Activated T-helper 17 cell treated with anti-CD3 and anti-CD28 coated beads, Interleukin-2, amount 50 U/mL, for 72 hours (primary cell): ENCODE data around the gene MEX3A. TPM values are rescaled to one million over a fixed set of nuclear protein-coding genes. Genes with fewer than 3 reads are reported as not detected.
"Not testable (repeated sequence)": the region's sequence is repeated elsewhere in the genome, so short reads cannot be mapped to it uniquely, and the experiment has no call there.

Experiments used
- ATAC-seq: fragments of 150-1000 bp; cut with Tn5 transposase; replicated peaks from 2 replicates; pipeline ENCODE4 v1.10.0; 2021; ENCODE audit warnings: mild to moderate bottlenecking, moderate library complexity
- H3K27ac Mint-ChIP-seq: one replicate; pipeline ENCODE4 v1.8.0; 2022; ENCODE audit warnings: mixed read lengths
- H3K27me3 Mint-ChIP-seq: one replicate; pipeline ENCODE4 v1.8.0; 2022; ENCODE audit warnings: mixed read lengths
- H3K36me3 Mint-ChIP-seq: one replicate; pipeline ENCODE4 v1.8.0; 2022; ENCODE audit warnings: low read depth, mild to moderate bottlenecking, mixed read lengths
- H3K4me1 Mint-ChIP-seq: one replicate; pipeline ENCODE4 v1.8.0; 2022; ENCODE audit warnings: mixed read lengths
- H3K4me3 Mint-ChIP-seq: one replicate; pipeline ENCODE4 v1.8.0; 2022; ENCODE audit warnings: mild to moderate bottlenecking, mixed read lengths
- H3K9me3 Mint-ChIP-seq: one replicate; pipeline ENCODE4 v1.8.0; 2022; ENCODE audit warnings: mixed read lengths
- total RNA-seq, 2 donors: library from RNA; stranded (reverse); gene quantifications; one replicate each; pipeline ENCODE4 v1.2.3, GENCODE V29; 2022

MEX3A gene
- total RNA-seq, 2 donors from 2014 or later: 0.15 to 0.21 TPM

- Mint-ChIP-seq H3K27ac (peak overlapping the region; percentile 81), H3K9me3 (no peaks in the 10 kb centered on the region), H3K36me3 (peaks cover 92% of the 10 kb centered on the region), H3K4me3 (peak overlapping the region; percentile 91), H3K27me3 (no peaks in the 10 kb centered on the region), H3K4me1 (peaks cover 49% of the 10 kb centered on the region)
- ATAC-seq: no peak
These were observed 39.8 kb upstream of the MEX3A start for GRCh38 chr1:156122086-156122485.

GRCh38 chr1:156121457-156121856 is 39.2 kb upstream of the MEX3A start:
- Mint-ChIP-seq H3K4me1 (peaks cover 47% of the 10 kb centered on the region), H3K4me3 (peak overlapping the region; percentile 91), H3K36me3 (peaks cover 92% of the 10 kb centered on the region), H3K9me3 (no peaks in the 10 kb centered on the region), H3K27ac (no peak overlapping the region), H3K27me3 (no peaks in the 10 kb centered on the region)
- ATAC-seq: no peak

GRCh38 chr1:156121005-156121404 is 38.7 kb upstream of the MEX3A start:
- ATAC-seq, H3K9me3 Mint-ChIP-seq, H3K27me3 Mint-ChIP-seq, H3K27ac Mint-ChIP-seq: not testable (repeated sequence)
- Mint-ChIP-seq H3K36me3 (peaks cover 92% of the 10 kb centered on the region), H3K4me3 (peak overlapping the region; percentile 91), H3K4me1 (peaks cover 47% of the 10 kb centered on the region)

GRCh38 chr1:156120318-156120717 is 38.1 kb upstream of the MEX3A start:
- H3K27ac Mint-ChIP-seq: peak overlapping the region; percentile 67
- H3K4me1 Mint-ChIP-seq: peaks cover 46% of the 10 kb centered on the region

DNA sequence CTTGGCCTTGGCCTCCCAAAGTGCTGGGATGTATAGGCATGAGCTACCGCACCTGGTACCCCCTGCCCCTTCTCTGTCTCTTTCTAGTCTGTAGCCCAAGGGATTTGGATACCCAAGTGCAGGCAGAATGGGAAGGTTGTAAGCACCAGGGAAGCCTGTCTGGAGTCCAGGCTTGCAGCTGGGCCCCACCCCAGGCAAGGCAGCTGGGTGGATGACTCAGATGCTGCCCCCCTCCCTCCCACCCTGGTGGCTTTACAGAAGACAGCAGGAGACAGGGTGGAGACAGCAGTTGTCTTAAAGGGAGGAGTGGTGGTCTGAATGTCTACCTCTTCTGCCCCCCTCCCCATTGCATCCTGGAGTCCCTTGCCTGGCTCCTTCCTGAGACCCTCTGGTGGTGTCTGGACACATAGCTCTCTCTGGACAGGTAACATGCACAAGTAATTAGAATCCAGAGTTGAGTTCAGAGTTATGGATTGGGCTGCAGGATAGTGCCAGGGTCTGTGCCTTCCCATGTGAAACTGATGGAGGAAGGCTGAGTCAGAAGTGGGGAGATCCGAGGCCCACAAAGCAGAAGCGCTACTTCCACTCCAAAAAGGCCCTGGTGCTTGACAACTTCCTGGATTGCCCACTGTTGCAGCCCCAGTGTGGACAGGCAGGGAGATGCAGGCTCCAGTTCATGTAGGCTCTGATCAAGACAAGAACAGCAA is 37.4 kb upstream of the MEX3A start:
- no peak for ATAC-seq
- Mint-ChIP-seq H3K9me3 (no peaks in the 10 kb centered on the region), H3K4me1 (peaks cover 40% of the 10 kb centered on the region), H3K27me3 (no peaks in the 10 kb centered on the region), H3K4me3 (peak overlapping the region; percentile 91), H3K36me3 (peaks cover 97% of the 10 kb centered on the region), H3K27ac (peak overlapping the region; percentile 67)

More at GRCh38 chr1:156120318-156120717, 38.1 kb upstream of the MEX3A start:
- Mint-ChIP-seq H3K27me3 (no peaks in the 10 kb centered on the region), H3K9me3 (no peaks in the 10 kb centered on the region), H3K36me3 (peaks cover 97% of the 10 kb centered on the region), H3K4me3 (peak overlapping the region; percentile 91)
- ATAC-seq: no peak

DNA sequence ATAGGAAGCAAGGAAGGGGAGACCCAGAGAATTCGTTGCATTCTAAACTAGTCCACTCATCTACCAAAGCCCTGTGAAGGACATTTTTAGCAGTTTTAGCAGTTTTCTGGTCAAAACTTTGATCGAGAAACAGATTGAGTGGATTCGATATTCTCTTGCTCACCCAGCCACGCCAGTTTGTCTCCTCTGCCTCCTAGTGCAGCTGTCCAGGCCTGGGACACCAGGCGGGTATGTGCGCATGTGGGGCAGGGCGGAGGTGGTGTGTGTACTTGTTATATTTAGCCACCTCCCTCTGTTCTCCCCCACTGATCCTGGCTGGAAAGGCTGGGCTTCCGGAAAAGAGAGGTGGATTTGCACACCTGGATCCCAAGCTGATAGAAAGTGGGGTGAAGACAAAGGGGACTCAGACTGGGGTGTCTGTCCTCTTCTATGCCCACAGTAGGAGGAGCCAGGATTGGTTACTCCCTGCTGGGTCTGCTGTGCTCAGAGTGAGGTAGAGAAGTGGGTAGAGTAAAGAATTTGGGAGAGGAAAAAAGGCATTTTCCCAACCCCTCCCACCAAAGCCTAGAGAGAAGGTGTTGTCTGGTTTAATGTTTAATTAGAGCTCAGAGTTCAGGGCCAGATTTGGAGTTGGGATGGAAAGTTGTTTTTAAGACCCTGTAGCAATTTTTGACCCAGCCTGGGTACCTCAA is 36.1 kb upstream of the MEX3A start:
- no peaks in the 10 kb centered on the region for H3K9me3 Mint-ChIP-seq
- no peak overlapping the region for H3K27ac Mint-ChIP-seq
- no peaks in the 10 kb centered on the region for H3K27me3 Mint-ChIP-seq
- H3K36me3 Mint-ChIP-seq: peaks cover 91% of the 10 kb centered on the region
- ATAC-seq: no peak
- H3K4me3 Mint-ChIP-seq: peak overlapping the region; percentile 91
- peaks cover 38% of the 10 kb centered on the region for H3K4me1 Mint-ChIP-seq

DNA sequence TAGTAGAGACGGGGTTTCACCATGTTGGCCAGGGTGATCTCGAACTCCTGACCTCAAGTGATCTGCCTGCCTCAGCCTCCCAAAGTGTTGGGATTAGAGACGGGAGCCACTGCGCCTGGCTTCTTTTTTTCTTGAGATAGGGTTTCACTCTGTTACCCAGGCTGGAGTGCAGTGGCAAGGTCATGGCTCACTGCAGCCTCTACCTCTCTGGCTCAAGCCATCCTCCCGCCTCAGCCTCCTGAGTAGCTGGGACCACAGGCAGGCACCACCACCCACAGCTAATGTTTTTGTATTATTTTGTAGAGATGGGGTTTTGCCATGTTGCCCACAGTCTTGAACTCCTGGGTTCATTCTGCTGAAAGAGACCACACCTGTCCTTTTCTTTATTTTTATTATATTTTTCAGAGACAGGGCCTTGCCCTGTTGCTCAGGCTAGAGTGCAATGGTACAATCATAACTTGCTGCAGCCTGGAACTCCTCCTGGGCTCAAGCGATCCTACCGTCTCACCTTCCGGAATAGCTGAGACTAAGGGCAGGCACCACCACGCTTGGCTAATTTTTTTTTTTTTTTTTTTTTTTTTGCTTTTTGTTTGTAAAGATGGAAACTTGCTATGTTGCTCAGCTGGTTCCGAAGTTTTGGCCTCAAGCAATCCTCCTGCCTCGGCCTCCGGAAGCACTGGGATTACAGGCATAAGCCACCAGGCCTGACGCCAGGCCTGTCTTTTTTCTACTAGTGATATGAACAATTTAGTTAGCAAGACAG is 35.3 kb upstream of the MEX3A start:
- no peak overlapping the region for H3K27ac Mint-ChIP-seq
- H3K4me3 Mint-ChIP-seq: peak overlapping the region; percentile 91
- H3K9me3 Mint-ChIP-seq: no peaks in the 10 kb centered on the region
- peaks cover 84% of the 10 kb centered on the region for H3K36me3 Mint-ChIP-seq
- peaks cover 32% of the 10 kb centered on the region for H3K4me1 Mint-ChIP-seq
- no peaks in the 10 kb centered on the region for H3K27me3 Mint-ChIP-seq
- no peak for ATAC-seq

- not testable (repeated sequence) for ATAC-seq, H3K9me3 Mint-ChIP-seq, H3K27me3 Mint-ChIP-seq
- peak overlapping the region; percentile 90 for H3K27ac Mint-ChIP-seq
- peaks cover 77% of the 10 kb centered on the region for H3K36me3 Mint-ChIP-seq
- H3K4me3 Mint-ChIP-seq: peak overlapping the region; percentile 91
- peaks cover 27% of the 10 kb centered on the region for H3K4me1 Mint-ChIP-seq
These were observed 34.5 kb upstream of the MEX3A start for GRCh38 chr1:156116731-156117130.

DNA sequence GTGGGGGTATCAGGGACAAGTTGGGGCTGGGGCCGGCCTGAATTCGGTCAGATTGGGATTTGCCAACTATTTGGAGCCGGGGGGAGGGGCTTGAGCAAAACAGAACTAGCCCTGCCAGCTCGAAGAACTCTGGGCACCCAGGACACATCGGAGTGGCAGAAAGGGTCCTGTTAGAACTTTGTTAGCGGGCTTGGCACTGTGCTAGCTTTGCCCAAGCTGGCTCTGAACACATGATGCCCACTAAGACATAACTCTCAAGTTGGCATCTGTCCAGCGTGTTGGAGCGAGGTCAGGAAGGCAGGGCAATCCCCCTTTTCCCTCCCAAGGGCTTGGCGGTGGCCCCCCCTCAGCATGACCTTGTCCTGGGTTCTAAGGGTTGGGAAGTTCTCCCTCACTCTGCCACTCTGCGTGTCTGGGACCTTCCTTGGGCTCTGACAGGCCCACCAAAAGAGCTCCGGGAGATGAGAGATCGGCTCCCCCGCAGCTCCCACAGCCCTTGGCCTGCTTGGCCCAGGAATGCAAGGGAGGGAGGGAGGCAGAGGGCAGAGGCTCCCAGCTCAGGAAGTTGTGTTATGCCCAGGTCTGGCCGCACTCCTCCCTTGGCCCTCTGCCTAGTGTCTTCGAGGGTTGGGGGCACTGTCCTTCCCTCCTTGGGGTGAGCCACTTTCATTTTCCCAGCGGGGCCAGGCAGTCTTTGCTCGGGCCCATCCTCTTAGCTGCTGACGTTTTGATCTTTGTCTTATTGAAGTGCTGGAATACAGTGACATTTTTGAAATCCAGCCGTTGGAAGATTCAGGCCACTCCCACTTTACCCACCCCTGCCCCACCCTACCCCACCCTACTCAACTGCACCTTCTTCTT is 33.5 kb upstream of the MEX3A start:
- Mint-ChIP-seq H3K27ac (peak overlapping the region; percentile 90), H3K36me3 (peaks cover 67% of the 10 kb centered on the region), H3K9me3 (no peaks in the 10 kb centered on the region), H3K4me1 (peaks cover 27% of the 10 kb centered on the region), H3K27me3 (no peaks in the 10 kb centered on the region), H3K4me3 (peak overlapping the region; percentile 91)
- ATAC-seq: no peak

DNA sequence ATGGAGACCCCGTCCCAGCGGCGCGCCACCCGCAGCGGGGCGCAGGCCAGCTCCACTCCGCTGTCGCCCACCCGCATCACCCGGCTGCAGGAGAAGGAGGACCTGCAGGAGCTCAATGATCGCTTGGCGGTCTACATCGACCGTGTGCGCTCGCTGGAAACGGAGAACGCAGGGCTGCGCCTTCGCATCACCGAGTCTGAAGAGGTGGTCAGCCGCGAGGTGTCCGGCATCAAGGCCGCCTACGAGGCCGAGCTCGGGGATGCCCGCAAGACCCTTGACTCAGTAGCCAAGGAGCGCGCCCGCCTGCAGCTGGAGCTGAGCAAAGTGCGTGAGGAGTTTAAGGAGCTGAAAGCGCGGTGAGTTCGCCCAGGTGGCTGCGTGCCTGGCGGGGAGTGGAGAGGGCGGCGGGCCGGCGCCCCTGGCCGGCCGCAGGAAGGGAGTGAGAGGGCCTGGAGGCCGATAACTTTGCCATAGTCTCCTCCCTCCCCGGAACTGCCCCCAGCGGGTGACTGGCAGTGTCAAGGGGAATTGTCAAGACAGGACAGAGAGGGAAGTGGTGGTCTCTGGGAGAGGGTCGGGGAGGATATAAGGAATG is 32.8 kb upstream of the MEX3A start:
- Mint-ChIP-seq H3K4me3 (peak overlapping the region; percentile 91), H3K27me3 (no peaks in the 10 kb centered on the region), H3K36me3 (peaks cover 59% of the 10 kb centered on the region), H3K27ac (peak overlapping the region; percentile 90), H3K9me3 (no peaks in the 10 kb centered on the region), H3K4me1 (peaks cover 24% of the 10 kb centered on the region)
- no peak for ATAC-seq

- no peaks in the 10 kb centered on the region for H3K9me3 Mint-ChIP-seq
- peak; percentile 90 for ATAC-seq
- peaks cover 52% of the 10 kb centered on the region for H3K36me3 Mint-ChIP-seq
- peak within 1 kb of the TSS; percentile 90 for H3K27ac Mint-ChIP-seq
- no peaks in the 10 kb centered on the region for H3K27me3 Mint-ChIP-seq
- peak within 1 kb of the TSS; percentile 91 for H3K4me3 Mint-ChIP-seq
- peaks cover 21% of the 10 kb centered on the region for H3K4me1 Mint-ChIP-seq
These were observed 32.0 kb upstream of the MEX3A start, which contains the start of gene LMNA for GRCh38 chr1:156114101-156114918. LMNA (plus strand) TSS chr1:156114711; CDS start chr1:156114919, 208 bp downstream.

DNA sequence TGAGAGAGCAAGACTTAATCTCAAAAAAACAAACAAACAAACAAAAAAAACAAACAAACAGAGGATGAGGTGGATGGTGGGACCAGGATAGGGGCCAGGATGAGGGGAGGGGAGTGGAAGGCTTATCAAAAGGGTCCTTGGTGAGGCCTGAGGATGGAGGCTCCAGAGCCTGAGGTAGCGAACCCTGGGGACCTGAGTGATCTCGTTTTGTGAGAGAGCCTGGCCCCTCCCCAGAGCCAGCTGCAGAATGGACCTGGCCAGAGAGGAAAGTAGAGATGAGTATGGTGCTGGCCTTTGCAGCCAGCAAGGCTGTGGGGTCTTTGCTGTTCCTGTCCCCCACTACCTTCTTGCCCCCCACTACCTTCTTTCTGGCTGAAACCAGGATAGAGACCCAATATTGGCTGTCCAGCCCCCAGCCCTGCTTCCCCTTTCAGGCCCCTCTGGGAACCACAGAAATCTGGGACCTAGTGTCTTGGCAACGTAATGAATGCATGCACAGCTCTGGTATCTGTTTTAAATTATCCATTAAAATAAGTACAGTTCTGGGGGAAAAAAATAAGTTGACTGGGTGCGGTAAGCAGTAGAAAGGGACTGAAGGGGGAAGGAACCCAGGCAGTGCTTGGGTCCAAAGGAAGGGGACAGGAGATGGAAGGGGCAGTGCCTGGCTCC is 31.2 kb upstream of the MEX3A start:
- no peak for ATAC-seq
- H3K27ac Mint-ChIP-seq: peak overlapping the region; percentile 90

More for the DNA sequence above, 31.2 kb upstream of the MEX3A start:
- H3K9me3 Mint-ChIP-seq: no peaks in the 10 kb centered on the region
- H3K27me3 Mint-ChIP-seq: no peaks in the 10 kb centered on the region
- H3K4me1 Mint-ChIP-seq: peaks cover 19% of the 10 kb centered on the region
- peak overlapping the region; percentile 91 for H3K4me3 Mint-ChIP-seq
- H3K36me3 Mint-ChIP-seq: peaks cover 43% of the 10 kb centered on the region
